NCI-H510A treated with DMSO at 0.1 percent for 48 hours (cell line): ENCODE results near the gene C1S.
"Not testable (repeated sequence)": the region's sequence is repeated elsewhere in the genome, so short reads cannot be mapped to it uniquely, and the experiment has no call there.

Experiments
- DNase-seq: peaks from one replicate; lab custom pipeline; 2025; lab: John Stamatoyannopoulos, UW

Gene C1S

GRCh38 chr12:7102582-7102981 is 42.1 kb downstream of the C1S start:
- DNase-seq, result no peak

GRCh38 chr12:7103837-7104584 is 43.5 kb downstream of the C1S start:
- DNase-seq, result no peak

GRCh38 chr12:7106082-7106481 is 45.6 kb downstream of the C1S start:
- no peak for DNase-seq

DNA sequence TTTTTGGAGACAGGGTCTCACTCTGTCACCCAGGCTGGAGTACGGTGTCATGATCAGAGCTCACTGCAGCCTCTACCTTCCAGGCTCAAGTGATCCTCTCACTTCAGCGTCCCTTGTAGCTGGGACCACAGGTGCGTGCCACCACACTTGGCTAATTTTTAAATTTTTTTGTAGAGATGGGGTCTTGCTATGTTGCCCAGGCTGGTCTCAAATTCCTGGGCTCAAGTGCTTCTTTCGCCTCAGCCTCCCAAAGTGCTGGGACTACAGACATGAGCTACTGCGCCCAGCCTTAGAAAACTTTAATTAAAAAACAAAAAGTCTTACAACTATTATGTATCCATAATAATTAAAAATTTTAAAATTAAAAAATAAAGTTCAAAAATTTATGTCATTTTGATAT is 46.7 kb downstream of the C1S start:
- not testable (repeated sequence) for DNase-seq

- DNase-seq, result no peak
These were observed 47.1 kb downstream of the C1S start for GRCh38 chr12:7107636-7108002.

GRCh38 chr12:7108003-7108795 is 47.7 kb downstream of the C1S start:
- DNase-seq, result peak; percentile 7

GRCh38 chr12:7108796-7109571 is 48.5 kb downstream of the C1S start, which contains the start of gene C1RL:
C1RL (minus strand) TSS chr12:7109214; CDS start chr12:7109180, 34 bp downstream.
- DNase-seq, result peak; percentile 41

DNA sequence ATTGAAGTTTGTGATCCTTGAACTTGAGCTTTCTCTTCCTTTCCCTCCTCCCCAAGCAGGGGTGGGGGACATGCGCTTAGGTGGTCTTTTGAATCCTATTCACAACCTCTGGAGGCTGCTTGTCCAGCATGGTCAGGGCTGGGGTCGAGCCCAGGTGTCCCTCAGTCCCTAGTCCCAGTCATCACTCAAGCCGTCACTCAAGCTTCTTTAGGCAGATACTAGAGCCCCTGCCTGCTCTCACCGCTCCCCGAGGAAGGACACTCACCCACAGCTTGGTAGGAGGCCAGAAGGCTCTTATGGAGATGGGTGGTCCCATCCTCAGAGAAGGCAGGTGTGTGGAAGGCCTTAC is 49.0 kb downstream of the C1S start:
- DNase-seq, result no peak

DNA sequence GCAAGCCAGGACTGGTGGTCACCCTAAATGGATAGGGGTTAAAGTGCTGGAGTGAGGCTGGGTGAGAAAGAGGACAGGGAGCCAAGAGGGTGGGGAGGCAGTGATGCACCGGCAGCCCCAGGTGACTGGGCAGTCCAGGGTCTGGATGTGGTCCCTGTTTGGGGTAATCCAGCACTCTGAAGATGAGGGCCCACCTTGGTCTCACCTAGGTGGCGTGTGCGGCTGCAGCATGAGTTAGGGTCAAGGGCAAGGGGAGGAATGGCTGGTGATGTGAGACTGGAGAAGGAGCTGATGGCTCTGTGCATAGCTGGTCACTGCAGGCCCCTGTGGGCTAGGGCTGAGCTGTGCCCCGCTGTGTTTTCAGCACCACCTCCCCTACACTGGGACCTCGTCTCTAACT is 50.1 kb downstream of the C1S start:
- no peak for DNase-seq

- no peak for DNase-seq
These were observed 51.5 kb downstream of the C1S start for GRCh38 chr12:7112041-7112440.

DNA sequence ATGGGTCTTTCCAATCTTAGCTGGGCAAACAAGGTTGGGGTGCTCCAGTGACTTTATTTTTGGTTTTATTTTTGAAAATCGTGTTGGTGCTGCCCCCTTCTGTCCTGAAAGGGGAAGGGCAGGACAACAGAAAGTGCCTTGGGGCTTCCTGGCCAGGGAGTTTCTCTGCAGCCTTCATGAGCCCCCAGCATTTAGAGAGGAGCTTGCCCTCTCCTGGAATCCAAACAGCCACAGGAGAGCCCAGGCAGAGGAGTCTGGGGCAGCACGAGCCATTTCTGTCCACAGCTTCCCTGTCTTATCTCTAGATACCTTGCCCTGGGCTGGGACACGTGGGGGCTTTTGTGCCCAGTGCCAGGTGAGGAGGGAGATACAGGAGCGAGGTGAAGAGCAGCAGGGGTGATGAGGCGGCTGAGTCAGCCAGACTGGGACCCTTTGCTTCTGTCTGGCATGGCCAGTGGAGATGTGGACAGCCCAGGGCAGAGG is 52.9 kb downstream of the C1S start:
- no peak for DNase-seq

GRCh38 chr12:7114008-7114407 is 53.5 kb downstream of the C1S start:
- DNase-seq, result no peak

DNA sequence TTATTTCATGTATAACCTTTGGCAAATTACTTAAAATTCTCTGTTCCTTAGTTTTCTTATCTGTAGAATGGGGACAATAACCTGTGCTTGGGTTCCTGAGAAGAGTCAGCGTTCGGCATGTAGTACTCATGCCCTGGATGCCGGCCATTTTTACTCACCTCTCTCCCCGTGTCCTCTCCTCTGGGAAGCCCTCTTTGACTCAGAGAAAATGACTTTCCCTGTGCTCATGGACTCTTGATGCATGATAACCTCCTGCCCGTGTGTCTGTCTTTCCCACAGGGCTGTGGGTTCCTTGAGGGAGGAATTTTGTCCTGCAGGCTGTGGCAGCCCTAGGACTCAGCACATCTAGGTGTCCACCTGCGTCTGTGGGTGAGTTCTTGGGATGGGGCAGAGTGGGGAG is 54.3 kb downstream of the C1S start:
- no peak for DNase-seq

DNA sequence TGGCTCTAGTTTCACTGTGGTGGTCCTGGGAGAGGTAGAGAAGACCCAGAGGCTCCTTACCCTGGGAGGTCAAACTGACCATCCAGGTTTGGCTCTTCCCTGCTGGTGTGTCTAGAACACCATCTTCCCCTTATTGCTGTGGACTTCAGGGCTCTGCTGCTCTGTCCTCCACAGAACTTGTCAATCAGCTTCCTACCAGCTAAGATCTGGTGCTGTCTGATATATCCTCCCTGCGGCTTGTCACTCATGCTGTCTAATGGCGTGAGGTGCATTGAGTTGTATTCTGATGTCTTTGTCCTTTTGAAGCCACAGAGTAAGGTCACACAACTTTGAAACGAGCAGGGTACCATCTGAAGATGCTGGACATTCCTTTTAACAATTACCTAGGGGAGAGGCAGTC is 55.7 kb downstream of the C1S start:
- DNase-seq, result no peak

GRCh38 chr12:7116916-7117315 is 56.4 kb downstream of the C1S start:
- no peak for DNase-seq

DNA sequence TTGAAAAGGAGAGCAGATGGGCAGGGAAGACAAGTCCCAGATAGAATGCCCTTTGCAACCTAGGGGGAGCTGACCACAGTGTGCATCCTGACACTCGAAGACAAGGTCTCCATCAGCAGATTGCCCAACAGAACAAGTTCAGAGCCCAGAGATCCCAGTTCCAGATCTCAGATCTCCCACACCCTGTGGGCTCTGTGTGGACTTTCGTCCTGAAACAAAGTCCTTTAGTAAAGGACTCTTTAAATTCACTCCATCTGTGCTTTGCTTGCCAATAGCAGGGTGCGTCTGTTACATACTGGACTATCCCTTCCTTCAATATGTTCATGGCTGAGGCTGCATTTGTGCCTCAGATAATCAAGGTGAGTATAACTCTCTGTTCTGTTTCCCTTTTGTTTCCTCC is 57.2 kb downstream of the C1S start:
- no peak for DNase-seq

GRCh38 chr12:7118881-7119280 is 58.4 kb downstream of the C1S start:
- no peak for DNase-seq

- no peak for DNase-seq
These were observed 59.6 kb downstream of the C1S start for GRCh38 chr12:7120166-7120565.
